GM19043 (cell line): ENCODE results near the gene TBC1D14.
"Not testable (repeated sequence)": the region's sequence is repeated elsewhere in the genome, so short reads cannot be mapped to it uniquely, and the experiment has no call there.

Experiments
- ATAC-seq: cut with Tn5 transposase; IDR thresholded peaks from one replicate; pipeline ENCODE4 v1.9.1; 2021; ENCODE audit warnings: low read depth; ENCODE audit not compliant: unreplicated experiment

The TBC1D14 gene

DNA sequence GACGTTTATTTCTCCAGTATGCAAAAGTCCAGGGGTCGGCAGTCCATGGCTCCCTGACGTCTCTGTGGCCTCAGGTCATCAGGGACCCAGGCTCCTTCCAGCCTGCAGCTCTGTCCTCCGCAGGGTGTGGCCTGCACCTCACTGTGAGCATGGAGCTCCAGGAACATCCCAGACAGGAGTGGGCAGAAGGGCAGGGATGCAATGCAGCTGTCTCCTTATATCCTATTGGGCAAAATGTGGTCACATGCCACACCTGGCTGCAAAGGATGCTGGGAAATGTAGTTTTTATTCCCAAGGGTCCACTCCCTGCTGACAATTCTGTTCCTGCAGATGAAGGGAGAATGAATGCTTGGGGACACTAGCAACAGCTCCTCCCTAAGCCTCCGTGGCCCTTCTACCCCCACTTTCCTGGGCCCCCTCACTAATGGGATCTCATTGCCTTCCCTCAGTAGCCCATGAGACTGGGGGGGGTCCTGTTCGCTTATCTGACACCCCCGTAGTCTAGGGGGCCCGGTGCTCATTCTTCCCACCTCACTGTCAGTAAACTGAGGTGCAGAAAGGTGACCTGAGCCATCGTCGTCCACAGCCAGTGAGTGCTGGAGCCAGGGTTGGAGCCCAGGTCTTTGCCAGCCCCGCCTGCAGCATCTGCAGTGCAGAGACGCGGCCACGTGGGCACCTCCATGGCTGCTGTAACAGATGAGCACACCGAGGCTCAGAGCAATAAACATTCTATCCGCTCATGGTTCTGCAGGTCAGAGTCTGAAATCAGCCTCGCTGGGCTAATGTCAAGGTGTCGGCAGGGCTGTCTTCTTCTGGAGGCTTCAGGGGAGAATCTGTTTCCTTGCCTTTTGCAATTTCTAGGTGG lies 164.1 kb downstream of the TBC1D14 start:
- no peak for ATAC-seq

DNA sequence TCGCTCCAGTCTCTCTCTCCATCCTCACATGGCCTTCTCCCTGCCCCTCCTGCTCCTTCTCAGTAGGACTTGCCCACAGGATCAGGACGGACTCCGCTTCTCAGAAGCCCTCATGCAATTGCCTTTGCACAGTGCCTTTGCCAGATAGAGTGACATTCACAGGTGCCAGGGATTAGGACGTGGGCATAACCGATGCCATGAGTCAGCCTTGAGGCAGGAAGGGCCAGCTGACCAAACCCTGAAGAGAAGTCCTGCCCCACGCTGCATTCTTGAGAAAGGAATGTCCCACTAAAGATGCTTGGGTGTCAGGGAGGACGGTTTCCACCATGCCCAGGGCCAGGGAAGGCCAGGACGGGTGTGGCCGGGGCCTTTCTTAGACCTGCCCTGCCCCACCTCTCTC lies 164.8 kb downstream of the TBC1D14 start:
- ATAC-seq, result no peak

DNA sequence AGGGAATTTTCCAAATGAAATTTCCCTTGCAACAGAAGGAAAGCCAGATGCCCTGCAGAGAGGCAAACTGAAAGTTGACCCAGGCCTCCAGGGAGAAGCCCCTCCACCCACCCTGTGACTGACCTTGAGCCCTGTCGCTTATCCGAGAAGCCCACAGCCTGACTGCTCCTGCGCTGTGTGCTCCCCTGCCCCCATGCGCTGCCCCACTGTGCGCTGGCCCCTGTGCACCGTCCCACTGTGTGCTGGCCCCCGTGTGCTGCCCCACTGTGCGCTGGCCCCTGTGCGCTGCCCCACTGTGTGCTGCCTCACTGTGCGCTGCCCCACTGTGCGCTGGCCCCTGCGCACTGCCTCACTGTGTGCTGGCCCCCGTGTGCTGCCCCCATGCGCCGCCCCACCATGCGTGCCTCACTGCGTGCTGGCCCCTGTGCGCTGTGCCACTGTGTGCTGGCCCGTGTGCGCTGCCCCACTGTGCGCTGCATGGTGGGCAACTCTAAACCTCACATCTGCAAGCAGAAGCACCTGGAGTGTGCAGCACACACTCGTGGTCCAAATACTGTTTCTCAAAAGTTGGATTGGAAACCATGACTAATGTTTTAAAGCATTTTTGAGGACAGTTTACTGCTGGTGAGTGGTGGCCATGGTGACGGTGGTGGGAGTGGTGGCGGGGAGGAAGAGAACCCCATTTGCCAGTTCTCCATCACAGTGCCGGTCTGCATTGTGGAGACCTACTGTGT lies 166.5 kb downstream of the TBC1D14 start:
- no peak for ATAC-seq

DNA sequence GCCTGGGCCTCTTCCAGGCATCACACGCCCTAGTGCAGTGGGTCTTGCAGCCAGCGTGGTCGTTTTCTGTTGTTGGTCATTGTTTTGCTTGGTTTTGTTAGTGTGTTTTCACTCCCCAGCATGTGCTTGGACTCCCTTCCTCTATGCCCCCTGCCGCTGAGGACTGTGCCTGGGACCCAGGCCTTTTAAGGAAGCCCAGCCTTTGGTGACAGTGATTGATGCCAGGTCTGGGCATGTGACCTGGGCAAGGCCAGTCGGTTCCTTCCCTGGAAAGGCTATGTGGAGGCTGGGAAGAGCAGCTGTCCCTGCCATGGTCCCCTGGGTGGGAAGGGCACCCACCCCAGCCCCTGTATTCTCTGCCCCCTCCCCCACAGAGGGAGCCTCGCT lies 167.1 kb downstream of the TBC1D14 start:
- ATAC-seq, result no peak

DNA sequence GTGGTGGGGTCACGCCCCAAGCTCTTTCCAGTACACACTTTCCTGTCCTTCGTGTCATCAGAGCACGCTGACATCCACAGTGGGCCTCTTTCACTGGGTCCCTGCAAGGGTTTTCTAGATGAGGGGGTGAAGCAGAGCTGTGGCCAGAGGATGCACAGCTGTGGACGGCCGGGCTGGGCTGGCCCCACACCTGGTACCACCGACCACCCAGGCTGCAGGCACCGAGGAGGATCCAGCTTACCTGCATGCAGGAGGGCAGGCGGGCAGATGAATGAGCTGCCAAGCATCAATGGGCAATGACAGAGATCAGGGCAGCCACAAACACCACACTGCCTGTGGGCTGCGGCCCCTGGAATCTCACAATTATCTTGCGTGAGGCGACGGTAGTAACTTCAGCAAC lies 167.7 kb downstream of the TBC1D14 start:
- no peak for ATAC-seq

DNA sequence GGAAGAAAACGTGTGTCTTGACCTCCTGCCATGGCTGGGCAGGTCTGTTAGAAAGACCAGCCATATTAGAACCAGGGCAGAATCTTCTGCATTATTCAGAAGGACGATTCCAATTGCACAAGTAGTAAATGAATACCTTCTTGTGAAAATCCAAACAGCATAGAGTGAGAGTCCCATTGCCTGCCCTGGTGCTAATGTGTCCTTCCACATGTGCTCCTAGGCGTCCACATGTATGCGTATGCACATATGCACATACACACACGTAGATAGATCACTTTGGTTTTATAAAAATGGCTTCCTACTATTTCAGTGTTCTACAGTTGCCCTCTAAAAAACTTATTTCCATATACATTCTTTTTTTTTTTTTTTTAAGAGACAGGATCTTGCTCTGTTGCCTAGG lies 168.4 kb downstream of the TBC1D14 start:
- ATAC-seq, result no peak

DNA sequence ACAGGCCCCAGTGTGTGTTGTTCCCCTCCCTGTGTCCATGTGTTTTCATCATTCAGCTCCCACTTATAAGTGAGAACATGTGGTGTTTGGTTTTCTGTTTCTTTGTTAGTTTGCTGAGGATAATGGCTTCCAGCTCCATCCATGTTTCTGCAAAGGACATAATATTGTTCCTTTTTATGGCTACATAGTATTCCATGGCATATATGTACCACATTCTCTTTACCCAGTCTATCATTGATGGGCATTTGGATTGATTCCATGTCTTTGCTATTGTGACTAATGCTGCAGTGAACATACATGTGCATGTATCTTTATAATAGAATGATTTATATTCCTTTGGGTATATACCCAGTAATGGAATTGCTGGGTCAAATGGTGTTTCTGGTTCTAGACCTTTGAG lies 169.9 kb downstream of the TBC1D14 start:
- ATAC-seq, result not testable (repeated sequence)

DNA sequence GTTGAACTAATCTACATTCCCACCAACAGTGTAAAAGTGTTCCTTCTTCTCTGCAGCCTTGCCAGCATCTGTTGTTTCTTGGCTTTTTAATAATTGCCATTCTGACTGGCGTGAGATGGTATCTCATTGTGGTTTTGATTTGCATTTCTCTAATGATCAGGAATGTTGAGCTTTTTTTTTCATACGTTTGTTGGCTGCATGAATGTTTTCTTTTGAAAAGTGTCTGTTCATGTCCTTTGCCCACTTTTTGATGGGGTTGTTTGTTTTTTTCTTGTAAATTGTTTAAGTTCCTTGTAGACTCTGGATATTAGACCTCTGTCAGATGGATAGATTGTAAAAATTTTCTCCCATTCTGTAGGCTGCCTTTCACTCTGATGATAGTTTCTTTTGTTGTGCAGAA lies 170.3 kb downstream of the TBC1D14 start:
- ATAC-seq, result not testable (repeated sequence)
